Activated CD4-positive, alpha-beta T cell treated with anti-CD3 and anti-CD28 coated beads for 4 hours (primary cell): Measurements from ENCODE around the gene RIN3.

Experiments
- DNase-seq, 2 donors: peaks; one replicate each; pipeline ENCODE4 v3.0.0-alpha.2; 2020

The RIN3 gene

GRCh38 chr14:92513204-92513965 lies at the start of gene RIN3:
Gene RIN3 (plus strand): TSS chr14:92513781. CDS start chr14:92513933, 152 bp downstream.
- DNase-seq: peak; percentile 30 to 39

GRCh38 chr14:92464156-92464555 lies 49.4 kb upstream of the RIN3 start:
- DNase-seq: no peak

- no peak for DNase-seq
Measured at GRCh38 chr14:92464716-92465115, 48.9 kb upstream of the RIN3 start.

GRCh38 chr14:92465353-92466055 lies 48.1 kb upstream of the RIN3 start:
- no peak for DNase-seq

- no peak for DNase-seq
Measured at GRCh38 chr14:92466059-92466458, 47.5 kb upstream of the RIN3 start.

GRCh38 chr14:92469515-92469914 lies 44.1 kb upstream of the RIN3 start:
- DNase-seq: no peak

- no peak for DNase-seq
Measured at GRCh38 chr14:92470215-92470614, 43.4 kb upstream of the RIN3 start.

GRCh38 chr14:92470811-92471210 lies 42.8 kb upstream of the RIN3 start:
- DNase-seq: no peak

GRCh38 chr14:92471919-92472318 lies 41.7 kb upstream of the RIN3 start:
- DNase-seq: no peak

- no peak for DNase-seq
Measured at GRCh38 chr14:92472860-92473259, 40.7 kb upstream of the RIN3 start.

- no peak for DNase-seq
Measured at GRCh38 chr14:92473261-92473968, 40.2 kb upstream of the RIN3 start.

- DNase-seq: no peak
Measured at GRCh38 chr14:92473969-92474535, 39.5 kb upstream of the RIN3 start.

- DNase-seq: no peak
Measured at GRCh38 chr14:92475037-92475436, 38.5 kb upstream of the RIN3 start.

- no peak for DNase-seq
Measured at GRCh38 chr14:92475451-92476187, 38.0 kb upstream of the RIN3 start.

- no peak for DNase-seq
Measured at GRCh38 chr14:92480856-92481255, 32.7 kb upstream of the RIN3 start.

GRCh38 chr14:92481386-92481785 lies 32.2 kb upstream of the RIN3 start:
- DNase-seq: no peak

- DNase-seq: no peak
Measured at GRCh38 chr14:92481811-92482555, 31.6 kb upstream of the RIN3 start.

- no peak for DNase-seq
Measured at GRCh38 chr14:92482621-92483319, 30.8 kb upstream of the RIN3 start.

GRCh38 chr14:92484132-92484823 lies 29.3 kb upstream of the RIN3 start:
- no peak for DNase-seq

- no peak for DNase-seq
Measured at GRCh38 chr14:92486881-92487280, 26.7 kb upstream of the RIN3 start.
